NCI-H128 (cell line): ENCODE measurements around the gene TPRX1.
"Not testable (repeated sequence)": the region's sequence is repeated elsewhere in the genome, so short reads cannot be mapped to it uniquely, and the experiment has no call there.

ENCODE experiments used
- DNase-seq: peaks from one replicate; lab custom pipeline; 2025; ENCODE audit not compliant: unreplicated experiment; lab: John Stamatoyannopoulos, UW

TPRX1 gene

GRCh38 chr19:47768604-47769003 is 35.7 kb downstream of the TPRX1 start:
- DNase-seq: no peak

DNA sequence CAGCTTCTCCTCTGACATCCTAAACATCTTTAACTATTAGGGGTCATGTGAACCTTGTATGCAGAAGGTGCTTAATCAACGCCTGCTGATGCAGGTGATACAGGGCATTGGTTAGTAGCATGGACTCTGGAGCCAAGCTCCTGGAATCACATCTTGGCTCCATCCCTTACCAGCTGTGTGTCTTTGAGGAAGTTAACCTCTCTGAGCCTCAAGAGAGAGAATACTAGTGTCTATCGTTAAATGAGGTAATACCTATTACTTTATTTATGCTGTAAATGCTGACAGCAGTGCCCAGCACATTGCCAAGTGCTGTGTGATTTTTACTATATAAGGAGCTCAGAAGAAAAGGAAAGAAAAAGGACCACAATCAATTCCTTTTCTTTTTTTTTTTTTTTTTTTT is 37.0 kb downstream of the TPRX1 start:
- DNase-seq: no peak

DNA sequence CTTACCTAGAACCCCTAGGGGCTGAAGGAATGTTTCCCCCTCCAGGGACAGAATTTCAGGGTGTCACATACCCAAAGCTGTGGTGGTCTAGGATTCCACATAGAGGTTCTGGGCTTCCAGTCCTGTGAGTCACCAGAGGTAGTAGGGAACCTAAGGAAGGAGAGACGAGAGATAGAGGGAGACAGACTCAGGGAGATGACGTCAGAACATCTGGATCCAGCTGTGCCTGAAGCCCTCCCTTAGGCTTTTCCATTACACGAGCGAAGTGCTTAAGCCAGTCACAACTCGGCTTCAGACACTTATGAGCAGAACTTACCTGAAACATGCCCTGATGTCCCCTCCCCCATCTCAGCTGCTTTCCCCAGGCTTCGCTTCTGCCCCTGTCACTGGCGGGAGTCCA is 37.7 kb downstream of the TPRX1 start:
- no peak for DNase-seq

DNA sequence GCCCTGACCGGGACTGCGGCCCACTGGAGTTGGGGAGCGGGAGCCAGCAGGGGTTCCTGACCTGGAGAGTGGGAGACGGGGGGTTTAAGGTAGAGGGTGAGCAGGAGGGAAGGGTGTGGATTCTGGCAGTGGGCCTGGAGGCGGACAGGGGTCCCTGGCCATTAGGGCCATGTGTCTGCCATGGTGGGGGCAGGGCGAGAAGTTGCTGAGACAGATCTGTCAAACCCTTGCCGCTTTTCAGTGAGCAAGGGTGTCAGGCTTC is 38.1 kb downstream of the TPRX1 start:
- DNase-seq: no peak

DNA sequence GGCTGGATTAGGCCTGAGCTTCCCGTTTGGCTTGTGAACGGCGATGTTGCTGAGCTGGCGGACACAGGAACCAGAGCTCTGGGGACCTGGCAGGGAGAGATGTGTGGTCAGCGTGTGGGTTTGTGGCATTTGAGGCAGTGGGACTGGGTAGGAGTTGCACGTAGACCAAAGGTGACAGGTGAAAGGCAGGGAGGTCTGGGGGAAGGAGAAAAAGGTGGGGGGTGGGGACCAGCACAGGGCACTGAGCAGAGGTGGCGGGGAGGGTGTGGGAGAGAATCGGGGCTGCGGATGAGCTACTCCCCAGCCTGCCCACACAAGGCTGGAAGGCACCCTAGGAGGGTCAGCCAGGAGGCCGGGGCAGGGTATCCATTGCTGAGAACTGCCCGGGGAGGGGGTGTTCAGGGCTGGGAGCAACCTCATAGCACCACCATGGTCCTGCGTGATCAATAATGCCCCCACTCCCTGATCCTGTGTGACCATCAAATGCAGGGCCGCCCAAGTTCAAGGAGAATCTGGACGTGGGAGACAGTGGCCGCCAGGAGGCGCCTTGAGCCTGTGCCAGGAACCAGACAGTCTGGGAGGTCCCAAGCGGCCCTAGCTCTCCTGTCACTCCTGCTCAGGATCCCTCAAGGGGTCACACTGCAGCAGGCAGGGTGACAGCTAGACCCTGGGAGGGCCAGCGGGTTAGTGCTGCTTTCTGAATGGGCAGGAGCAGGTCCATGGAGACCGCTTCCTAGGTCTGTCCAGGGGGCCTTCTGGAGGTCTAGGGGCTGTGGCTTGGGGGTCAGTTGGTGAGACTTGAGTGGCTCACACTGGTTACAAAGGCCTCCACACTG is 38.6 kb downstream of the TPRX1 start:
- DNase-seq: no peak

DNA sequence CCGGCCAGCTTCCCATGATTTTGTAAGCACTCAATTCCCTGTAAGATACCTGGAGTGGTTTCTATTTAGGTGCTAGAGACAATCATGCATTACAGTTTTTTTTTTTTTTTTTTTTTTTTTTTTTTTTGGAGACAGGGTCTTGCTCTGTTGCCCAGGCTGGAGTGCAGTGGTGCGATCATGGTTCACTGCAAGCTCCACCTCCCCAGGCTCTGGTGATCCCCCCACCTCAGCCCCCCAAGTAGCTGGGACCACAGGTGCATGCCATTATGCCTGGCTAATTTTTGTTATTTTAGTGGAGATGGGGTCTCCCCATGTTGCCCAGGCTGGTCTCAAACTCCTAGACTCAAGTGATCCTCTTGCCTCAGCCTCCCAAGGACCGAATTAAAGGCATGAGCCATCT is 39.6 kb downstream of the TPRX1 start:
- not testable (repeated sequence) for DNase-seq

DNA sequence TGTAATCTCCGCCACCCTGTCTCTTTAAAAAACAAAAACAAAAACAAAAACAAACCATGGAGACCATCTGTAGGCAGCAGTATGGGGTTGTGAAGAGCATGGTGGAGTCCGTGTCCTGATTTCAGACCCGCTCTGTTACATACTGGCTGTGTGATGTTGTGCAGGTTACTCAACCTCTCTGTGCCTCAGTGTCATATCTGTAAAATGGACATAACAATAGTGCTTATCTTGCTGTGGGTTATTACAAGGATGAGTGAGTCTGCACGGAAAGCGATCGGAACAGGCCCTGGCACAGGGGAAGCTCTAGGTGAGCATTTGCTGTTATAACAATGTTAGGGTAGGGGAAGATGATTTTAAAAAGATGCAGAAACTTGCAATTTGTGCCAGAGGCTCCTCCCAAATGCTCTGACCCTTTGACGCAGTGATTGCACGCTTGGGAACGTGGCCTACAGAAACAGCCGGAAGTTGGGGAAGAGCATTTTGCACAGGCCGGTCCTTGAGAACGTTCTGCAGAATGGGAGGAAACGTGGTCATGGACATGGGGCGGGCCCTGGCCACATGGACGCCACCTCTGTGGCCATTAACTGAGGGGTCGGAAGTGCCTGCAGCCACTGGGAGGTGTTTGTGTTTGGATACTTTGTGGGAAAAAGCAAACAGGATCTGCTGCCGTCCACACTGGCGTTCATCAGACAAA is 41.6 kb downstream of the TPRX1 start:
- no peak for DNase-seq

DNA sequence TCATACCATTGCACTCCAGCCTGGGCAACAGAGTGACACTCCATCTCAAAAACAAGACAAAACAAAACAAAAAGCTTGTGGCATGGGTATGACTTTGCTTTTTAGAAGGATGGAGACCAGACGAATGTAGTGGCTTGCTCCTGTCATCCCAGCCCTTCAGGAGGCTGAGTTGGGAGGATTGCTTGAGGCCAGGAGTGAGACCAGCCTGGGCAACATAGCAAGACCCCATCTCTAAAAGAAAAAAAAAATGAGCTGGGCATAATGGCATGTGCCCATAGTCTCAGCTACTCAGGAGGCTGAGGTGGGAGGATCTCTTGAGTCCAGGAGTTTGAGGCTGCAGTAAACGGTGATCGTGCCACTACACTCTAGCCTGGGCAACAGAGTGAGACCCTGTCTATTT is 42.2 kb downstream of the TPRX1 start:
- DNase-seq: no peak

- no peak for DNase-seq
These were observed 42.8 kb downstream of the TPRX1 start for GRCh38 chr19:47761566-47761965.

DNA sequence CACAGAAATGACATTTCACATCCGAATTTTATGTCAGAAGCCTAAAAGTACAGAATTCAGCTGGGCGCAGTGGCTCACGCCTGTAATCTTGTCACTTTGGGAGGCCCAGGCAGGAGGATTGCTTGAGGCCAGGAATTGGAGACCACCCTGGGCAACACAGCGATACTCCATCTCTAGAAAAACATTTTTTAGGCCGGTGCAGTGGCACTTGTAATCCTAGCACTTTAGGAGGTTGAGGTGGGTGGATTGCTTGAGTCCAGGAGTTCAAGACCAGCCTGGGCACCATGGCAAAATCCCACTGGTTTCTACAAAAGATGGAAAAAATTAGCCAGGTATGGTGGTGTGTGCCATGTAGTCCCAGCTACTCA is 43.7 kb downstream of the TPRX1 start:
- DNase-seq: no peak

- no peak for DNase-seq
These were observed 45.9 kb downstream of the TPRX1 start for GRCh38 chr19:47758443-47758804.

- DNase-seq: no peak
These were observed 46.5 kb downstream of the TPRX1 start for GRCh38 chr19:47757617-47758442.

DNA sequence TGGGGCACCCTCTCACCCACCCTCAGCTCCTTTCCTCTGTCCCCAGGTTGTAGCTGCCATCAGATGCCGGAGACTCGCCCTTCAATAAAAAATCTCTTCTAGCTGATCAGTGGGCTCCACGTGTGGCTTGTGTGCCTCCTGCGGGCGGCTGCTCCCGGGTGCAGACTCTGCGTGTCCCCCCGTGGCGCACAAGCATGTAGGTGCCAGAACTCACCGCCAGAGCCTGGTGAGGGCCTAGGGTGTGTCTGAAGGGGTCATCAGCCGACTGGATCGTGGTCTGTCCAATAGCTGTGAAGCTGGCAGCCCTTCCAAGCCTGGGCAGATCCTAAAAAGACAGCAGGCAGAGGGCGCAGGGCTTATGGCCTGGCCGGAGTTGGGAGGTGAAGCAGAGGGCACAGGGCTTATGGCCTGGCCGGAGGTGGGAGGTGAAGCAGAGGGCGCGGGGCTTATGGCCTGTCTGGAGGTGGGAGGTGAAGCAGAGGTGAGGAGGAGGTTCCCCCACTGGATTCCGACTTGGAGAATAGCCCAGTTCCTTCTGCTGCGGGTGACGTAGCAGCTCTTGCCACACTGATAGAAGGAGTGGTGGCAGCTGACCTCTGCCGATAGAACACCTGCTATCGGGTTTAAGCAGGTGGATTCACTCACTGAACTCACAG is 47.3 kb downstream of the TPRX1 start:
- no peak for DNase-seq

GRCh38 chr19:47756627-47756929 is 47.8 kb downstream of the TPRX1 start:
- DNase-seq: no peak

GRCh38 chr19:47755762-47756626 is 48.4 kb downstream of the TPRX1 start:
- DNase-seq: no peak

DNA sequence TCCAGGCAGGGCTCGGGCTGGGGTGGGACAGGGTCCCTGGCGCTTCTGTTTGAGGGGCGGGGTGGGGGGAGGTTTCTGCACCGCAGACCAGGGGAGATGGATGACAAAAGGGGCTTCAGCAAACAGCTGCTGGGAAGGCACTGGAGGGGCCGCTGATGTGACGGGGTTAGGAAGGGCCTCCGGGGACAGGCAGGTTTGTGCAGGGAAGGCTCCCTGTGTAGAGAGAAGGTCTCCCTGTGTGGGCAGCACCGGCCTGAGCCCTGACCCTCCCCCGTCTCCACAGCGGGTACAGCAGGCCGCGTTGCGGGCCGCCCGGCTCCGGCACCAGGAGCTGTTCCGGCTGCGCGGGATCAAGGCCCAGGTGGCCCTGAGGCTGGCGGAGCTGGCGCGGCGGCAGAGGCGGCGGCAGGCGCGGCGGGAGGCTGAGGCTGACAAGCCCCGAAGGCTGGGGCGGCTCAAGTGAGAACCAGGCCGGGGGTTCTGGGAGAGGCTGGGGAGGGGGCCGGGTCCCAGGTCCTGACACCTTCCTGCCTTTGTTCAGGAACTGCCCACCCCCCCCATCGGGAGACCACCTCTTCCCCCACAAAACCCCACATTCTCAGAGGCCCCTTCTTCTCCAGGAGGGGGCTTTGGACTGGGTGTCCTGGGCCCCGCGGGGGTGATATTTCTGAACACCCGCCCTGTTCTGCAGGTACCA is 49.1 kb downstream of the TPRX1 start:
- DNase-seq: no peak

- no peak for DNase-seq
These were observed 49.9 kb downstream of the TPRX1 start for GRCh38 chr19:47754206-47755064.

GRCh38 chr19:47752440-47753211 is 51.7 kb downstream of the TPRX1 start:
- no peak for DNase-seq
